ENCODE results near the gene C14orf132. TPM values are rescaled to one million over a fixed set of nuclear protein-coding genes. Genes with fewer than 3 reads are reported as not detected.

C14orf132 gene
- total RNA-seq, 2 donors from 2014 or later: 70.8 to 122 TPM

- DNase-seq (ENCODE audit: low spot score): peak; percentile 74
- intact Hi-C loops (cut with DNase I): loop anchor here (5.0 to 10.0 kb wide), 2 partner anchors 81 to 168 kb away; no protein-coding TSS in a partner anchor
These were observed 64.6 kb downstream of the C14orf132 start for GRCh38 chr14:96103560-96104460.

- intact Hi-C loops (cut with DNase I): loop anchor here (5.0 to 10.0 kb wide), 2 partner anchors 80 to 168 kb away; no protein-coding TSS in a partner anchor
- DNase-seq (ENCODE audit: low spot score): peak; percentile 95
These were observed 65.4 kb downstream of the C14orf132 start for GRCh38 chr14:96104469-96105057.

- DNase-seq (ENCODE audit: low spot score): peak; percentile 68
- intact Hi-C loops (cut with DNase I): loop anchor here in 1 of 2 donors (10.0 kb wide), 1 partner anchor 79 kb away; no protein-coding TSS in a partner anchor
These were observed 66.1 kb downstream of the C14orf132 start for GRCh38 chr14:96105089-96105925.

GRCh38 chr14:96105926-96106441 lies 66.8 kb downstream of the C14orf132 start:
- intact Hi-C loops (cut with DNase I): loop anchor here in 1 of 2 donors (10.0 kb wide), 1 partner anchor 79 kb away; no protein-coding TSS in a partner anchor
- DNase-seq (ENCODE audit: low spot score): peak; percentile 92

- DNase-seq (ENCODE audit: low spot score): peak; percentile 16
- intact Hi-C loops (cut with DNase I): loop anchor here in 1 of 2 donors (10.0 kb wide), 1 partner anchor 78 kb away; no protein-coding TSS in a partner anchor
These were observed 67.7 kb downstream of the C14orf132 start for GRCh38 chr14:96106891-96107290.

- peak; percentile 36 for DNase-seq (ENCODE audit: low spot score)
- intact Hi-C loops (cut with DNase I): loop anchor here in 1 of 2 donors (10.0 kb wide), 1 partner anchor 77 kb away; no protein-coding TSS in a partner anchor
These were observed 69.1 kb downstream of the C14orf132 start for GRCh38 chr14:96108061-96108795.

GRCh38 chr14:96108911-96109310 lies 69.7 kb downstream of the C14orf132 start:
- DNase-seq (ENCODE audit: low spot score): peak; percentile 47
- intact Hi-C loops (cut with DNase I): loop anchor here in 1 of 2 donors (10.0 kb wide), 1 partner anchor 76 kb away; no protein-coding TSS in a partner anchor

GRCh38 chr14:96109596-96110355 lies 70.6 kb downstream of the C14orf132 start:
- intact Hi-C loops (cut with DNase I): loop anchor here in 1 of 2 donors (10.0 kb wide), 1 partner anchor 75 kb away; no protein-coding TSS in a partner anchor

GRCh38 chr14:96112032-96112431 lies 72.9 kb downstream of the C14orf132 start:
- DNase-seq (ENCODE audit: low spot score): peak; percentile 26
- intact Hi-C loops (cut with DNase I): no loop called here

More at GRCh38 chr14:96109596-96110355, 70.6 kb downstream of the C14orf132 start:
- DNase-seq (ENCODE audit: low spot score): peak; percentile 42

GRCh38 chr14:96114002-96114401 lies 74.8 kb downstream of the C14orf132 start:
- intact Hi-C loops (cut with DNase I): no loop called here
- no peak for DNase-seq (ENCODE audit: low spot score)

GRCh38 chr14:96117101-96117897 lies 78.1 kb downstream of the C14orf132 start:
- peak; percentile 54 for DNase-seq (ENCODE audit: low spot score)
- intact Hi-C loops (cut with DNase I): no loop called here

GRCh38 chr14:96117960-96118359 lies 78.8 kb downstream of the C14orf132 start:
- intact Hi-C loops (cut with DNase I): no loop called here
- no peak for DNase-seq (ENCODE audit: low spot score)

GRCh38 chr14:96118391-96118790 lies 79.2 kb downstream of the C14orf132 start:
- DNase-seq (ENCODE audit: low spot score): no peak
- intact Hi-C loops (cut with DNase I): no loop called here

GRCh38 chr14:96119947-96120346 lies 80.8 kb downstream of the C14orf132 start:
- DNase-seq (ENCODE audit: low spot score): no peak
- intact Hi-C loops (cut with DNase I): no loop called here

GRCh38 chr14:96120392-96120791 lies 81.2 kb downstream of the C14orf132 start:
- intact Hi-C loops (cut with DNase I): no loop called here

GRCh38 chr14:96120941-96121340 lies 81.8 kb downstream of the C14orf132 start:
- intact Hi-C loops (cut with DNase I): no loop called here
- no peak for DNase-seq (ENCODE audit: low spot score)

More at GRCh38 chr14:96120392-96120791, 81.2 kb downstream of the C14orf132 start:
- no peak for DNase-seq (ENCODE audit: low spot score)
